Stimulated activated CD4-positive, alpha-beta T cell treated with anti-CD3 and anti-CD28 coated beads, Interleukin-15, amount 100 ng/mL, for 48 hours (primary cell): ENCODE results near the gene ZNF283.

Source experiments
- DNase-seq, 2 donors: peaks; one replicate each; pipeline ENCODE4 v3.0.0-alpha.2; 2020; ENCODE audit warnings: low read depth in 2 of 2

ZNF283 gene

DNA sequence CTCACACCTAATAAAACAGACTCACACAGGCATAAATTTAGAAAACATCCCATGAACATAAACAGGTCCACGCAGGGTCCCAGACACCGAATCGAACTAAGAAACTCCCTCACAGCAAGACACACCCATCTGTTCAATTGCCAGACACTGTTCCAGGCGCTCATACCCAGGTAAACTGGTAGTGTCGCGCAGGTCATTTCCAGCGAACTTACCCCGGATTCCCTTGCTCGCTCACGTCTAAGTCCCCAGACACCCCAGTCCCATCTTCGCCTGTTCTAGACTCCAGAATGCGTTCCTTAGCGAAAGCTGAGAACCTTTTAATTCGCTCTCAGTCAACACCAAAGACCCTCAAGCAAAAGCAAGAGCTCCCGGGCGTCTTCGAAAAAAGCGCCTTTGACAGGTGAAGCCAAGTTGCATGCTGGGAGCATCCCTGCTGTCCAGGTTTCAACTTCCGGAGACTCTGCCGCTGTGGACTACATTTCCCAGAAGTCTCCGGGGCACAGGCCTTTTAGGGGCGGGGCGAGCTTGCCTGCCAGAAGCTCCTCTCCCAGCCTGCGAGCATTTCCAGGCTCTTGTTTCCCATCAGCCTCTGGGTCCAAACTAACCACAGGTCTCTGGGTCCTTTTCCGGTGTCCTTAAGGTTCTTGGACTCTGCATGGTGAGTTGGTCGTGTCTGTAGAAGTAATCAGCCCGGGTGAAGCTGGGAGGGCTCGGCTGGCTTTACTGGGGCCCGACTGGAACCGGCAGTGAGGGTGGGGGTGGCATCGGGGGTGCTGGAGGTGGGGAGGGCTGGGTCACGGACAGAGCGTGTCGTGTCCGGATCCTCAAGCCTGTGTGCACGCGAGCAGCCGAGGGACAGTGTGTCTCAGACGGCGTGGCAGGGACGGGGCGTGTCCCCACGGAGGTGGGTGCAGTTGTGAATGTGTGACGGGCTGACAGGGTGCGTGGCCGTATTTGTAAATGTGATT is at the start of gene ZNF283:
Gene ZNF283, plus strand, starts transcription at position 535 of the 968 bp plus-strand sequence. CDS start 6,184 bp downstream, outside the sequence.
- DNase-seq = peak; percentile 70 to 84

DNA sequence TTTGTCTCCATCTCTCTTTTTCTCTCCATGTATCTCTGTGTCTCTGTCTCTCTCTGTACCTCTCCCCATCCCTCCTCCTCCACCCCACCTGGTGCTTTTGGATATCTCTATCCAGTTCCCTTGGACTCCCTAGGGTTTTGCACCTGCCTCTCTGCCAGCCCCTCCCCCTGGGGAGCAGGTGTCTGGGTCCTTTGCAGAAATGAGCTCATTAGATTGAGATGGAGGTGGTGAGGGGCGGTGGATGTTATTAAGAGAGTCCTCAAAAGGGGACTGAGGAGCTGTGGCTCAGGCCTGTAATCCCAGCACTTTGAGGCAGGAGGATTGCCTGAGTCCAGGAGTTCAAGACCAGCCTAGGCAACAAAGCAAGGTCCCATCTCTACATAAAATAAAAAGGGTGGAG is 48.5 kb upstream of the ZNF283 start:
- no peak for DNase-seq

- DNase-seq = no peak
These were observed 47.8 kb upstream of the ZNF283 start for GRCh38 chr19:43779147-43779819.

DNA sequence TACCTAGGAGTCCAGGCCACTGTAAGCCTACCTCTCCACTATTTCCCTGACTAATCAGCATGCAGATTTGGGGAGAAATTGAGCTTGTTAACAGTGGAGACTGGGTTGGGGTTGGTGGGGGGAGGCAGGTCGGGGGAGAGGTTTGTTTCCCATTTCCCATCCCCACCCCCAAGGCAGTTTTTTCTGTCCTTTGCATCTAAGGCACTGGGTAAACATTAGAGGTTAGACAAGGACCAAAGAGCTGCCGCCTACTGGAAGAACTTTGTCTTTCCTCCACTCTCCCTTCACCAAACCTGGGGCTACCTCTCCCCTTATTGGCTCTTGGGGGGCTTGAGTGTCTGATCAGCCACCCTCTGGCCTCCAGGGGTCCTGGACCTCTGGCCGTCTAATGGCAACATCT is 47.3 kb upstream of the ZNF283 start:
- DNase-seq = no peak

DNA sequence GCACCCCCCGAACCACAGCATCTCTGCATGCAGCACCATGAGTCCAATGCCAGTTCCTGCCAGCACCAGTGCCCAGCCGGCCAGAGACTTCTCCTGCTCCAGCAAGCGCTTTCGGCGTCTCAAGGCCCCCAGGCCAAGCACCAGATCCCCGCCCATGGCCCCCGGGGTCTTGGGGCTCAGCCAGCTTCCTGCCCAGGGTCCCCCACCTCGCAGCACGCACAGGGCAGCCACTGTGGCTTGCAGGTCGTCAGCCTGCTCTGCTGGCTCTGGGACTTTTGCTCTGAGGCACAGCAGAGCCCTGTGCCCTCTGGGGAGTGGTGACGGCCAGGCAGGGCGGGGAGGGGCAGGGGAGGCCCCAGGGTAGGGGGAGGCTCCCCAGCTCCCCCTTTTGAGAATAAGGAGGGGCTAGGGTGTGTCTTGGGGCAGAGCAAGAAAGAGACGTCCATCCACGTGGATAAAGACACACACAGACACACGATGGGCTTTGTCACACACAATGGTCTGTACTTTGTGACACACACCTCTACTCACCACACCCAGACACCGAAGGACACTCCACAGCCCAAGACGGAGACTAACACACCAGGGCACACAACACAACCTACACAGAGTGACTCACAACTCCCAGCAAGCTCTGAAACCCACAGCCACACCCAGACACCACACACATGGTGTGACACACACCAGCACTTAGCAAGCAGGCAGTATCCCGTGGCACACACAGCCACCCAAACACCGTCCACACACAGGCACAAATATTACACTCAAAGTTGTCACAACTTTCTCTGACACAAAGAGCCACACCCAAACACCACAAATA is 46.2 kb upstream of the ZNF283 start, which contains the start of gene KCNN4:
Gene KCNN4, minus strand, starts transcription at position 268 of the 820 bp plus-strand sequence. Its CDS starts 112 bp downstream, at position 156.
- peak; percentile 70 to 75 for DNase-seq

- DNase-seq = peak in 1 of 2 donors; percentile 44
These were observed 45.4 kb upstream of the ZNF283 start for GRCh38 chr19:43781630-43782310.

GRCh38 chr19:43782311-43782660 is 44.8 kb upstream of the ZNF283 start:
- no peak for DNase-seq

DNA sequence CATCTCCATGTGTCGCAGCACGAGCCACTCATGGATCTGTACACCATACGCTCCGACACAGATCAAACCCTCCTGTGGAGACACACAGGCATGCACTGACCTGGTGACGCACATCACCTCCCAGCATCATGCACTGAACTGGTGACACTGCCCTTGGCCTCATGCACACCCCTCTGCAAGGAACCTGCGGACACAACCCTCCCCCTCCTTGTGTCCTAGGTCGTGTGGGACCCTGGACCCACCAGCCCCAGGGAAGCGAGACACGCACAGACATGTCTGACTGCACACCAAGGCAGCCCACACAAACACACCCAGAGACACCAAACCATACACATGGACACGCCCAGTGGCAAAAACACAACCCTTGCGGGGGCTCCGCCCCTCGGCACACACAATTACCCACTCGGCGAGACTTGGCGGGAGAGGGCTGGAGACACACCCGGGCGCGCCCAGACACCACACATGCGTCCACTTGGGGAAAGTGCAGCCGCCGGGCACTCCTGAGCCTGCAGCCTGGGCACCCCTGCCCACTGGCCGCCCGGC is 44.4 kb upstream of the ZNF283 start:
- DNase-seq = no peak

DNA sequence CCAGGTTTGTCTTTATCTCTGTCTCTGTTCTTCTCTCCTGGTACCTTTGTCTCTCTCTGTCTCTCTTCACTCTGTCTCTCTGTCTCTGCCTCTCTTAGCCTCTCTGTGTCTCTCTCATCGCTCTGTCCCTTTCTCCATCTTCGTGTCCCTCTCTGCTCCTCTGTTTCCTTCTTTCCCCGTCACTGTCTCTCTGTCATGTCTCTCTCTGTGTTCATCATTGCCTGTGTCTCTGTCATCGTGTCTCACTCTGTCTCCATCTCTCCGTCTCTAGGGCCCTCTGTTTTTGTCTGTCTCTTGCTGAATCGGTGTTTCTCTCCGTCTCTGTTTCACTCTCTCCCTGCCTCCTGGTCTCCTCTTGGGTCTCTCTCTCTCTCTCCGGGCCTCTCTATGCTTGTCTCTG is 43.5 kb upstream of the ZNF283 start:
- DNase-seq = no peak

- peak in 1 of 2 donors; percentile 69 for DNase-seq
These were observed 42.7 kb upstream of the ZNF283 start for GRCh38 chr19:43784241-43784980.

- no peak for DNase-seq
These were observed 41.9 kb upstream of the ZNF283 start for GRCh38 chr19:43784981-43785808.

GRCh38 chr19:43786665-43787064 is 40.5 kb upstream of the ZNF283 start:
- DNase-seq = no peak

- DNase-seq = no peak
These were observed 38.1 kb upstream of the ZNF283 start for GRCh38 chr19:43789029-43789428.

DNA sequence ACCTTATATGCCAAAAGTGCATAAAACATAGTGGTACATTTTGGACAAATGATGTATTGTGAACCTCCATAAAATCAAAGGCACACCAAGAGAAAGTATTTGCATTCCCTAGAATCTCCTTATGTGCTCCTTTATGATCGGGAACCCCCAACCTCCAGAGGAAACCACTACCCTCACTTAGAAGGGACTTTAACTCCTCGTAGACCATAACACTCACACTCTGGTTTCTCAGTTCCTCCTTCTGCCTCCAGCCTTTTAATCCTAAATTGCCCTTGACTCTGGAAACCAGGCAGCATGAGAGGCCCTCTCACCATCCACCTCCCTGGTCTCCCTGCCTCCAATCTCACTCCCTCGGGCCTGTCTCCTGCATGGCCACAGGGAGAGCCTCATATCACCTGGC is 36.5 kb upstream of the ZNF283 start:
- no peak for DNase-seq

GRCh38 chr19:43797118-43797517 is 30.0 kb upstream of the ZNF283 start:
- no peak for DNase-seq

GRCh38 chr19:43797556-43797955 is 29.6 kb upstream of the ZNF283 start:
- no peak for DNase-seq

DNA sequence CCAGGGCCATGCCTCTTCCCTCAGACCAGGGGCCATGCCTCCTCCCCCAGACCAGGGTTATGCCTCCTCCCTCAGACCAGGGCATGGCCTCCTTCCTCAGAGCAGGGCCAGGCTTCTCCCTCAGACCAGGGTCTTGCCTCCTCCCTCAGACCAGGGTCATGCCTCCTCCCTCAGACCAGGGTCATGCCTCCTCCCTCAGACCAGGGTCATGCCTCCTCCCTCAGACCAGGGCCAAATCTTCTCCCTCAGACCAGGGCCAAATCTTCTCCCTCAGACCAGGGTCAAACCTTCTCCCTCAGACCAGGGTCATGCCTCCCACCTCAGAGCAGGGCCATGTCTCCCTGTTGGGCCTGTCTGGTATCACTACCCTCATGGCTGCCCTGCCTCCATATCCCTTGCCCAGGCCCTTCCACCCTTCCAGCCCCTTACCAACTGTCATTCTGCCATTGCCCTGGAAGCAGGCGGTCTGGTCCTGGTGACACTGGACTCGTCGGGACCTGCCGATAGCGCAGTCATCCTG is 29.0 kb upstream of the ZNF283 start:
- DNase-seq = no peak

DNA sequence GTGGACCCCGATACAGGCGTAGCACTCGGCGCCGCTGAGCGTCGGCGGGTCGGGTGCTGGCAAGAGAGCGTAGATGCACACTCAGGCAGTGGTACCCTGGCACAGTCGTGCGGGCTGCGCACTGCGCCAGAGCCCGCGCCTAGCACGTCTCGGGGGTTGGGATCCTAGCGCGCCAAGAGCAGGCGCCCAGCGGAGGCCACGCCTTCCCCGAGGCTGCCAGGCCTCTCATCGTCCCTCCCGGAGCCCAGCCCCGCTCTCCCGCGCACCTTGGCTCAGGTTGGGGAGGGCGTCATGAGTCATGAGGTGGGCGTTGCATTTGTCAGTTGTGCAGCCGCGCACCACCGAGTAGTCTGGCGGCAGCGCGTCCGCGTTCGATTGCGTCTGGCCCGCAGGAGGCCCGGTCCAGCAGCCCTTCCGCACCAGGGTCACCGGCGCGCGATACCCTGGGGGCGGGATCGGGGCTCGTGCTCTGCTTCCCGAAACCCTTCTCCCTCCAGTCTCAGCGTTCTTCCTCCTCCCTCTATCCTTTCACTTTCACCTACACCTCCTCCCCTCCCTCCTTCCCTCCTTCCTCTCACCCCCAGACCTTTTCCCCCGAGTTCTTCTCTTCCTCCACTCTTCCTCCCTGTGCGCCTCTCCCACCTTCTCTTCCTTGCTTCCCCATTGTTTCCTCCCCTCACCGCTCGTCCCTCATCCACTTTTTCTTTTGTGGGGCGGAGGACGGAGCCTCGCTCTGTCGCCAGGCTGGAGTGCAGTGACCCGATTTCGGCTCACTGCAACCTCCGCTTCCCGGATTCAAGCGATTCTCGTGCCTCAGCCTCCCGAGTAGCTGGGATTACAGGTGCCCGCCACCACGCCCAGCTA is 28.3 kb upstream of the ZNF283 start:
- peak in 1 of 2 donors; percentile 74 for DNase-seq
